ENCODE measurements around the gene GAPDHS.

DNA sequence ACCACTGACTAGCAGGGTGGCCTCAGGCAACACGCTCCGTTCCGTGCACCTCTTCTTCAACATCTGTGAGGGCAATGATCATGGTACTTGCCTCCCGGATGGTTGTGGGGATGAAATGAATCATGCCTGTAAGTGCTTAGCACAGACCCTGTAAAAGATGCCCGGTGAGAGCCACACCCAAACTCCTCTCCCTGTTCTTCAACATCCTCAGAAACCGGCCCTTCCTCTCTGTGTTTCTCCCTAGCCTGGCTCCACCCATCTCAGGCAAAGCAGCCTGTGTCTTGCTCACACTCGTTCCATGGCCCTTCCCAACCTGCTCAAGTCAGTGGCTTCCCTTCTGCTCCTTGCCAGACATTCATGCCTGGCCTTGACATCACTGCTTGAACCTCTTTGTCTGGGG, 14.0 kb upstream of the GAPDHS start:
- TF ChIP-seq CTCF (IDR thresholded peaks at IDR 0.05) (no peak), POLR2AphosphoS5 (IDR thresholded peaks at IDR 0.05; ENCODE audit: insufficient read depth in 1 of 2, low read depth in 1 of 2) (peak in 1 of 2 donors; percentile 45)

Measured in vagina (tissue), 2 donors.